Measurements from ENCODE around the gene SFXN3.
A peak's percentile ranks its signal among the peaks of the same experiment; 100 is the strongest.

SFXN3 gene
- total RNA-seq = 74.7 to 242 (median 119) reads per million in 18 experiments

GRCh38 chr10:101031128-101031795 is at the start of gene SFXN3, which contains the start of gene PDZD7:
Gene SFXN3 (plus strand): TSS chr10:101031234. CDS start chr10:101034695, 3,461 bp downstream.
Gene PDZD7 (minus strand): TSS chr10:101031129. CDS start chr10:101030219, 910 bp downstream.
- peak; percentile 96 to 97 for DNase-seq

GRCh38 chr10:100982916-100983830 is 47.9 kb upstream of the SFXN3 start:
- no peak for DNase-seq

- DNase-seq = no peak
Measured at GRCh38 chr10:100983868-100984671, 47.0 kb upstream of the SFXN3 start.

GRCh38 chr10:100984672-100985177 is 46.3 kb upstream of the SFXN3 start:
- no peak for DNase-seq

GRCh38 chr10:100985336-100985735 is 45.7 kb upstream of the SFXN3 start:
- no peak for DNase-seq

- DNase-seq = no peak
Measured at GRCh38 chr10:100986623-100986951, 44.4 kb upstream of the SFXN3 start.

- peak; percentile 77 to 84 for DNase-seq
Measured at GRCh38 chr10:100986952-100987684, 43.9 kb upstream of the SFXN3 start, which contains the start of the genes MRPL43 and TWNK. Gene MRPL43 (minus strand): TSS chr10:100987497. CDS start chr10:100987443, 54 bp downstream. Gene TWNK (plus strand): TSS chr10:100987543. CDS start chr10:100988211, 668 bp downstream.

- no peak for DNase-seq
Measured at GRCh38 chr10:100987685-100988049, 43.4 kb upstream of the SFXN3 start.

GRCh38 chr10:100988166-100988565 is 42.9 kb upstream of the SFXN3 start:
- no peak for DNase-seq

GRCh38 chr10:100989088-100989487 is 41.9 kb upstream of the SFXN3 start:
- no peak for DNase-seq

GRCh38 chr10:100993986-100994708 is 36.9 kb upstream of the SFXN3 start:
- peak in 1 of 2 donors; percentile 15 for DNase-seq

- no peak for DNase-seq
Measured at GRCh38 chr10:100995181-100995580, 35.9 kb upstream of the SFXN3 start.

- DNase-seq = no peak
Measured at GRCh38 chr10:100996678-100997359, 34.2 kb upstream of the SFXN3 start.

GRCh38 chr10:100997360-100998182 is 33.5 kb upstream of the SFXN3 start:
- DNase-seq = peak; percentile 73 to 76

GRCh38 chr10:100998183-100998990 is 32.6 kb upstream of the SFXN3 start:
- peak in 1 of 2 donors; percentile 55 for DNase-seq

- DNase-seq = peak; percentile 61 to 75
Measured at GRCh38 chr10:100998991-100999741, 31.9 kb upstream of the SFXN3 start.

GRCh38 chr10:100999742-101000126 is 31.3 kb upstream of the SFXN3 start, which contains the start of gene LZTS2:
Gene LZTS2 (plus strand): TSS chr10:100999808. CDS start chr10:101002539, 2,731 bp downstream.
- DNase-seq = no peak
